Smooth muscle cell (in vitro differentiated cells): ENCODE data around the gene MCCC1. TPM values are rescaled to one million over a fixed set of nuclear protein-coding genes. Genes with fewer than 3 reads are reported as not detected.
"Not testable (repeated sequence)": the region's sequence is repeated elsewhere in the genome, so short reads cannot be mapped to it uniquely, and the experiment has no call there.

Experiments used
- DNase-seq: peaks from one replicate; lab custom pipeline; 2025; ENCODE audit not compliant: unreplicated experiment; lab: John Stamatoyannopoulos, UW
- H2AFZ ChIP-seq: fragments of 200-600 bp; sonication (generic); 2 replicates; pipeline ENCODE4 v1.6.0; 2016; ENCODE audit warnings: antibody characterized with exemption, low read depth, mild to moderate bottlenecking
- H3F3A ChIP-seq: fragments of 200-600 bp; sonication (generic); 2 replicates; pipeline ENCODE4 v1.6.0; 2017; ENCODE audit warnings: antibody characterized with exemption, low read depth
- H3K27ac ChIP-seq: fragments of 200-600 bp; sonication (generic); 2 replicates; pipeline ENCODE4 v1.5.1; 2016; ENCODE audit warnings: low read depth, mild to moderate bottlenecking
- H3K27me3 ChIP-seq: fragments of 200-600 bp; sonication (generic); 2 replicates; pipeline ENCODE4 v1.6.1; 2016; ENCODE audit warnings: low read depth, mild to moderate bottlenecking
- H3K36me3 ChIP-seq: fragments of 200-600 bp; sonication (generic); 2 replicates; pipeline ENCODE4 v1.5.1; 2016; ENCODE audit warnings: low read depth
- H3K4me1 ChIP-seq: fragments of 200-600 bp; sonication (generic); 2 replicates; pipeline ENCODE4 v1.5.1; 2016; ENCODE audit warnings: low read depth
- H3K4me2 ChIP-seq: fragments of 200-600 bp; sonication (generic); 2 replicates; pipeline ENCODE4 v1.6.0; 2016; ENCODE audit warnings: mild to moderate bottlenecking
- H3K4me3 ChIP-seq: fragments of 200-600 bp; sonication (generic); 2 replicates; pipeline ENCODE4 v1.5.1; 2016; ENCODE audit warnings: mild to moderate bottlenecking
- H3K79me2 ChIP-seq: fragments of 200-600 bp; sonication (generic); 2 replicates; pipeline ENCODE4 v1.6.0; 2016; ENCODE audit warnings: low read depth, mild to moderate bottlenecking
- H3K9ac ChIP-seq: fragments of 200-600 bp; sonication (generic); 2 replicates; pipeline ENCODE4 v1.6.0; 2016; ENCODE audit warnings: low read depth
- H3K9me3 ChIP-seq: fragments of 200-600 bp; sonication (generic); replicated peaks from 2 replicates; pipeline ENCODE4 v1.5.1; 2016; ENCODE audit warnings: low read depth
- H4K20me1 ChIP-seq: fragments of 200-600 bp; sonication (generic); 2 replicates; pipeline ENCODE4 v1.6.0; 2016; ENCODE audit warnings: low read depth
- CTCF ChIP-seq: fragments of 200-600 bp; sonication (generic); IDR thresholded peaks from 2 replicates; pipeline ENCODE4 v1.5.1; 2017; ENCODE audit warnings: borderline replicate concordance, mild to moderate bottlenecking, antibody characterized with exemption; ENCODE audit not compliant: insufficient read depth, poor library complexity, severe bottlenecking
- WGBS: methylation state at CpG from one replicate; pipeline ENCODE4 v1.1.7; 2016; ENCODE audit warnings: low lambda C conversion rate; 5-methylcytosine and 5-hydroxymethylcytosine counted together
- polyA plus RNA-seq: library from polyadenylated mRNA; unstranded; fragments of >200 nt; fragmentation: Nextera tagmentation; extraction: Ambion mirVana; gene quantifications from 2 replicates; pipeline ENCODE4 v1.2.1, GENCODE V29; 2016
- total RNA-seq: library from RNA; depleted of rRNA; stranded (reverse); fragments of >200 nt; gene quantifications from 2 replicates; pipeline ENCODE4 v1.2.3, GENCODE V29; 2014

MCCC1 gene
- total and polyA plus RNA-seq, 2 experiments from 2014 or later = 10.4 to 12.1 TPM

- H3K4me2 ChIP-seq = no peak overlapping the region
Measured at GRCh38 chr3:183114384-183115178, 15.3 kb upstream of the MCCC1 start.

GRCh38 chr3:183109847-183110246 lies 10.6 kb upstream of the MCCC1 start:
- not testable (repeated sequence) for DNase-seq, H3F3A ChIP-seq, H3K4me2 ChIP-seq, H4K20me1 ChIP-seq, H3K9me3 ChIP-seq, H3K9ac ChIP-seq, H3K27me3 ChIP-seq, H3K79me2 ChIP-seq, H3K4me3 ChIP-seq, H3K27ac ChIP-seq, H3K4me1 ChIP-seq, H3K36me3 ChIP-seq, H2AFZ ChIP-seq
- WGBS = 85% methylated on average over 1 of the region's 1 CpG

More at GRCh38 chr3:183114384-183115178, 15.3 kb upstream of the MCCC1 start:
- Histone ChIP-seq H3K36me3 (no peaks in the 10 kb centered on the region), H3K27me3 (peaks cover 39% of the 10 kb centered on the region), H3K9ac (no peak overlapping the region), H3K4me3 (no peak overlapping the region), H2AFZ (no peak overlapping the region), H3K4me1 (peaks cover 6% of the 10 kb centered on the region), H3K79me2 (no peaks in the 10 kb centered on the region), H3K9me3 (no peaks in the 10 kb centered on the region), H3K27ac (no peak overlapping the region), H3F3A (no peaks in the 10 kb centered on the region), H4K20me1 (no peaks in the 10 kb centered on the region)
- WGBS = 50% methylated on average over 13 of the region's 13 CpGs
- DNase-seq = no peak
- TF ChIP-seq CTCF = no peak

GRCh38 chr3:183108470-183108869 lies 9.2 kb upstream of the MCCC1 start:
- WGBS = 94% methylated on average over 4 of the region's 4 CpGs
- no peaks in the 10 kb centered on the region for H3K36me3 ChIP-seq
- no peak overlapping the region for H2AFZ ChIP-seq
- H3K79me2 ChIP-seq = no peaks in the 10 kb centered on the region
- no peak overlapping the region for H3K27ac ChIP-seq
- no peak for TF ChIP-seq CTCF
- H3F3A ChIP-seq = no peaks in the 10 kb centered on the region
- H3K27me3 ChIP-seq = no peaks in the 10 kb centered on the region
- DNase-seq = no peak
- no peaks in the 10 kb centered on the region for H3K4me1 ChIP-seq
- no peak overlapping the region for H3K4me2 ChIP-seq
- H4K20me1 ChIP-seq = no peaks in the 10 kb centered on the region
- H3K9me3 ChIP-seq = no peaks in the 10 kb centered on the region
- no peak overlapping the region for H3K9ac ChIP-seq
- H3K4me3 ChIP-seq = no peak overlapping the region

GRCh38 chr3:183108001-183108449 lies 8.7 kb upstream of the MCCC1 start:
- WGBS = 84% methylated on average over 2 of the region's 2 CpGs
- DNase-seq = no peak

GRCh38 chr3:183107372-183107771 lies 8.1 kb upstream of the MCCC1 start:
- DNase-seq, H3K36me3 ChIP-seq, H3K4me1 ChIP-seq, H3K9me3 ChIP-seq, H4K20me1 ChIP-seq, H3K27ac ChIP-seq, H3K79me2 ChIP-seq, H3K4me2 ChIP-seq, H2AFZ ChIP-seq, H3K27me3 ChIP-seq, H3F3A ChIP-seq, H3K4me3 ChIP-seq, H3K9ac ChIP-seq: not testable (repeated sequence)
- WGBS = 87% methylated on average over 4 of the region's 4 CpGs

More at GRCh38 chr3:183108001-183108449, 8.7 kb upstream of the MCCC1 start:
- no peaks in the 10 kb centered on the region for H3K27me3 ChIP-seq
- H4K20me1 ChIP-seq = no peaks in the 10 kb centered on the region
- H3K4me1 ChIP-seq = no peaks in the 10 kb centered on the region
- H3K4me3 ChIP-seq = no peak overlapping the region
- no peaks in the 10 kb centered on the region for H3K79me2 ChIP-seq
- no peaks in the 10 kb centered on the region for H3F3A ChIP-seq
- no peak for TF ChIP-seq CTCF
- H3K9me3 ChIP-seq = no peaks in the 10 kb centered on the region
- H2AFZ ChIP-seq = no peak overlapping the region
- no peak overlapping the region for H3K4me2 ChIP-seq
- H3K9ac ChIP-seq = no peak overlapping the region
- H3K36me3 ChIP-seq = no peaks in the 10 kb centered on the region
- H3K27ac ChIP-seq = no peak overlapping the region
